SKM-1 (cell line): ENCODE results near the gene OR56B4.
"Not testable (repeated sequence)": the region's sequence is repeated elsewhere in the genome, so short reads cannot be mapped to it uniquely, and the experiment has no call there.

Experiments used
- DNase-seq: peaks from one replicate; lab custom pipeline; 2025; ENCODE audit not compliant: unreplicated experiment; lab: John Stamatoyannopoulos, UW

Gene OR56B4

GRCh38 chr11:6143737-6144136 is 36.3 kb downstream of the OR56B4 start:
- DNase-seq = not testable (repeated sequence)

DNA sequence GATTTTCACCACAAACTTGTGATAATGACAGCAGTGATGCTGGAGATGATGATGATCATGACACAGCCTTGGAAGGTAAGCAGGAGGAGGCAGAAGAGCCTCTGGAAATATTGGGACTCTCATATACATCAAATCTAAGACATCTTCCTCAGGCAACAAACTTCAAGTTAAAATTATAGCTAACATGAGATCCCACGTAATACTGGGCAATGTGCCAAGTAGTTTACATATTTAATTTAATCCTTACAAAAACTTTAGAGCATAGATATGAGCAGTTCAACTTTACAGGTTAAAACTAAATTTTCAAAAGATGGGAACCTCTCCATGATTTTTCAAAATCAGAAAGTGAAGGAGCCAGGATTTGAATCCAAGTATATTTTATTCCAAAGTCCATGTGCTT is 43.6 kb downstream of the OR56B4 start:
- no peak for DNase-seq

DNA sequence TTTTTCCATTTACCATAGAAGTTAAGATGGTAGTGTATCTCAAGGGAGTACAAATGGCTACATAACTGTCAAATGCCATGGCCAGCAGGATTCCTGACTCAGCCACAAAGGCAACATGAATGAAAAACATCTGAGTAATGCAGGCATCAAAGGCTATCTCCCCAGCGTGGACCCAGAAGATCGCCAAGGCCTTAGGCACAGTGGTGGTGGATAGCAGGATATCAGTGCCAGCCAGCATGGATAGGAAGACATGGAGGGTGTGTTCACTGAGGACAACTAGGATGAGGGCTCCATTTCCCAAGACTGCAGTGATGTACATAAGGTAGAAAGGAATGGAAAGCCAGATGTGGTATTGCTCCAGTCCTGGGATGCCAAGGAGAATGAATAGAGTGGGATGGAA is 44.6 kb downstream of the OR56B4 start:
- no peak for DNase-seq

DNA sequence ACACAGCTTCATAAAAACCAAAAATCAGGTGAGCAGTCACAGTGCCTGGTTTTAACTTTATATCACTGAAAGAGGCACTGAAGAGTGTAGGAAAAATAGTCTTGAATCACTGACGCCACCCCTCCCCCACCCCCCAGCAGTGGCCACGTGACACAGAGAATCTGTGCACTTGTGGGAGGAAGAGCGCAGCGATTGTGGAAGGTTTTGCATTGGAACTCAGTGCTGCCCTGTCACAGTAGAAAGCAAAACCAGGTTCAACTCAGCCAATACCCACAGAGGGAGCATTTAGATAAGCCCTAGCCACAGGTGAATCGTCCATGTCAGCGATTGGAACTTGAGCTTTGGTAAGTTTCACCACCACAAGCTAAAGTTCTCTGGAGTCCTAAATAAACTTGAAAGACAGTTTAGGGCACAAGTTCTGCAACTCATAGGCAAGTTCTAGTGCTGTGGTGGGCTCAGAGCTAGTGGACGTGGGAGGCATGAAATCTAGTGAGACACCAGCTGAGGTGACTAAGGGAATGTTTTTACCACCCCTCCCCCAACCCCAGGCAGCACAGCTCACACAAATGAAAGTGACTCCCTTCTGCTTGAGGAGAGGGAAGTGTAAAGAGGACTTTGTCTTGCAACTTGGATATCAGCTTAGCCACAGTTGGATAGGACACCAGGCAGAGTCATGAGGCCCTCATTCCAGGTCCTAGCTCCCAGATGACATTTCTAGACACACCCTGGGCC is 49.3 kb downstream of the OR56B4 start:
- DNase-seq = no peak
